ENCODE data around the gene SERGEF.

The SERGEF gene

DNA sequence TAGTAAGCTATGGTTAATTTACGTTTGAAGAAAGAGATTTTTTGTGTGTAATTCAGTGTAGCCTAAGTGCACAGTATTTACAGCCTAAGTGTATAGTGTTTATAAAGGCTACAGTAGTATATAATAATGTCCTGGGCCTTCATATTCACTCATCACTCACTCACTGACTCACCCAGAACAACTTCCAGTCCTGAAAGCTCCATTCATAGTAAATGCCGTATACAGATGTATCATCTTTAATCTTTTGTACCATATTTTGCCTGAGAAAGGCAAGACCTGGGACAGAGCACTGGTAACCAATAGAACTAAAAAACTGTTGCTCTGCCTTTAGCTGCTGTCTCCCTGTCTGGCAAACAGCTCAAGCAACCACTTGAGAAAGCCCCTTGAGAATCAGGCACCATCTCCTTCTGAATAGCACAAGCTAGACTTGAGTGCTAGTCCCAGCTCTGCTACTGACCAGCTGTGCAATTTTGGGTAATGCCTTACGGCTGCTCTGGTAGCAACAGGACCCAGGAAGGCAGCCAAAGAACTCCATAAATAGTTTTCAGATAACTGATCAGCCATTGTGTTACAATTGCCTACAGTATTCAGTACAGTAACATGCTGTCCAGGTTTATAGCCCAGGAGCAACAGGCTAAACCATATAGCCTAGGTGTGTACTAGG is 146.9 kb downstream of the SERGEF start:
- no peak for DNase-seq (ENCODE audit: low read depth in 4 of 4, low spot score in 1 of 4)

DNA sequence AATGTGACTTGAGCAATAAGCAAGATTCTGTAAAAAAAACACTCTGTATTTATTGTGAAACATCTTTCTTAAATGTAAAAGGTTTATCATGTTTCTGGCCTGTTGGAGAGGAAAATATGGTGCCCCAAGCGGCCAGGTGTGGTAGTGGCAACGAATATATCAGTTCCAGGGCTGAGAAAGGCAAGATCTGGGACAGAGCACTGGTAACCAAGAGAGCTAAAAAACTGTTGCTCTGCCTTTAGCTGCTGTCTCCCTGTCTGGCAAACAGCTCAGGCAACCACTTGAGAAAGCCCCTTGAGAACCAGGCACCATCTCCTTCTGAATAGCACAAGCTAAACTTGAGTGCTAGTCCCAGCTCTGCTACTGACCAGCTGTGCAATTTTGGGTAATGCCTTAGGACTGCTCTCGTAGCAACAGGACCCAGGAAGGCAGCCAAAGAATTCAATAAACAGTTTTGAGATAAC is 148.3 kb downstream of the SERGEF start:
- no peak for DNase-seq (ENCODE audit: low read depth in 4 of 4, low spot score in 1 of 4)

DNA sequence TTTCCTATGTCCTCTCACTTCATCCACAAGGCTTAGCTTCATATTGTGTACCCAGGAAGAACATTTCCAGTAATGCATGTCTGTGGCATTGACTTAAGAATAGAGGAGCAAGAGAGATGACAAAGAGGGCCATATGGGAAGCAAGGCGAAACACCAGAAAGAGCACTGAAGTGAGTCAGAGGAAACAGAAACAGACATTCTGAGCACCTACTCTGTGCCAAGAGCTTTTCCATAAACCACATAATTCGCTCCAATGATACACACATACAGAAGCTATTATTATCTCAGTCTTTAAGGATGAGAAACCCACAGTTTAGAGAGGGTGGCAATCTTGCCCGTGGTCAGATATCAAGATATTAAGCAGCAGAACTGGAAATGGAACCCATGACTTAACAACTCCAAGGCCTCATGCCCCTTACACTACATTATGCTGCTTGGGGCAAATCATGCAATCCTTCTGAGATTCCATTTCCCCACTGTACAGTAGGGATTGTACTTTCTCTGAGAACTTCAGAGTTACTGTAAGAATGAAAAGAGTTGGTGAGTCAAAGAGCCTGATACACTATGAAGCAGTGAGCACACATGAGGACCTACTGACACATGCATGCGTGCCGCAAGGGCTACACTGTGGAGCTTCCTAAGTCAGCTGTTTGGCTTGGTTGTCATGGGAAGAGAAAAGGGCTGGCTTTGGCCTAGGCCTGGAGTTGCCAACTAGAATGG is 151.7 kb downstream of the SERGEF start:
- DNase-seq (ENCODE audit: low read depth in 4 of 4, low spot score in 1 of 4), result no peak

DNA sequence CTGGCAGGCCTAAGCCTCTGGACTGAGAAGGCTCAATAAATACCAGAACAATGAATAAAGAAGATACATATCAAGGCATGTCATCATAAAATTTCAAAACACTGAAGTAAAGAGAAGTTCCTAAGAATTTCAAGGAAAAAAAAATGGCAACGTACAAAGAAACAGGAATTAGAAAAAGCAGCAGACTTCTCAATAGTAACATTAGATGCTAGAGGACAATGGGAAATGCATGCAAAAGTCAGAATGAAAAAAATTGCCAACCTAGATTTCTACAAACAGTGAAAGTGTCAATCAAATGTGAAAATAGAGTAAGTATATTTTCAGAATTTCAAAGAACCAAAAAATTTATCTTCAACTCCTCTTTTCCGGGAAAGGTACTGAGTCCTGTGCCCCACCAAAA is 153.3 kb downstream of the SERGEF start:
- no peak for DNase-seq (ENCODE audit: low read depth in 4 of 4, low spot score in 1 of 4)

DNA sequence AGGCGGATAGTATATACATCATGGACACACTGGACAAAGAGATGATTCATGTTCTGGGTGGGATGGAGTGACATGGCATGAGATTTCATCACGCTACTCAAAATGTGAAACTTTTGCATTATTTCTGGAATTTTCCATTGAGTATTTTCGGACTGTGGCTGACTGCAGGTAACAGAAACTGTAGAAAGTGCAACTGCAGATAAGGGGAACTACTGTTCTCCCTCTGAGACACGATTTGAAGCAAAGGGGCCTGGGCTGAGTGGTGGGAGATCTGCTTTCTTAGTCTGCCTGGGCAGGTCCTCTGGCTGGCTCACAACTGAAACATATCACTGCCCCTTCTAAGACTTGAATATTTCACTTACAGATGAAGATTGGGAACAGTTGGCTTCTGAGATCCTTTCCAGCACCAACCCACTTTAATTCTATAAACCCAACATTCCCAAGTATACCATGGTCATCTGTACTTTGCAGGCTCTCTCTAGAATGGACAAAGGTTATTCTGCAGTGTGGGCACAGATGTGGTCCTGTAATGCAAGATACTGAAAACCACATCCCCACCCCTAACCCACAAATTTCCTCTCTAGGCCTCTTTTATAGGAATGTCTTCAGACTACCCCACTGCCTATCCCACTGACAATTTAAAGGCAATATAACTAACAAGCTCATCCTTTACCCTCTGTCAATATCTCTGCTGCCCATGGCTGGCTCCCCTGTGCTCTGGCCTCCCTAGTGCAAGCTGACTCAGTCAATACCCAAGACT is 157.1 kb downstream of the SERGEF start:
- no peak for DNase-seq (ENCODE audit: low read depth in 4 of 4, low spot score in 1 of 4)

DNA sequence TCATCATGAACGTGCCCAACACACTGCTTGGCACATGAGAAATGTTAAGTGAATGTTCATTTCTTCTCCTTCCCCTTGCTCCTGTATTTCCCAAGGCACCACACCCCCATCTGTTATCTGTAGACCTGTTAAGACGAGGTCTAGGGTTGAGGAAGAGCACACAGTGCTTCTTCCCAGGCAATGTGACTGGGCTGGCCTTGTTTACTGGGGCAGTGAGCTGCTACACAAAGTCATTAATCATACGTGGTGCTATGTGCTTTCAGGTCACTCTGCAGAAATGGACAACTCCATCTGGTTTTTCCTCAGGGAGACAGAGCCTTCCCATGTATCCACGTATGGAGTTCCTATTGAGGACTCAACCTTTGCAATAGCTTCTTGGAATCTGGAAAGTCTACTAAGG is 159.6 kb downstream of the SERGEF start:
- DNase-seq (ENCODE audit: low read depth in 4 of 4, low spot score in 1 of 4), result no peak

DNA sequence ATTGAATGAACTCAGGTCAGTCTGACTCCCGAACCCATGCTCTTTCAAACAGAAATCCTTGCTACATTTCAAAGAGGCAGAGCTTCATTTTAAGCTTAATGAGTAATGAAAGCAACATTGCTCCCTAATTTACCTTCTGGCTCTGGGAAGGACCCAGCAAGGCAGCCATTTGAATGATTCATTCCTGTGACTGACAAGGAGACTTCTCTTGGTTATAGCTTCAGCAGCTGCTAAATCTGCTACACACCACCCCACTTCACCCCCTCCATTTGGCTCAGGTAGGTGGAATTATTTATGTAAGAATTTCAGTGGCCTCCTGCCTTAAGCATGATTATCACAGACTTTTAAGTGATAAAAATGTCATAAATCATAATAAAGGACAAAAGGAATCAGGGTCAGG is 160.6 kb downstream of the SERGEF start:
- DNase-seq (ENCODE audit: low read depth in 4 of 4, low spot score in 1 of 4), result no peak

DNA sequence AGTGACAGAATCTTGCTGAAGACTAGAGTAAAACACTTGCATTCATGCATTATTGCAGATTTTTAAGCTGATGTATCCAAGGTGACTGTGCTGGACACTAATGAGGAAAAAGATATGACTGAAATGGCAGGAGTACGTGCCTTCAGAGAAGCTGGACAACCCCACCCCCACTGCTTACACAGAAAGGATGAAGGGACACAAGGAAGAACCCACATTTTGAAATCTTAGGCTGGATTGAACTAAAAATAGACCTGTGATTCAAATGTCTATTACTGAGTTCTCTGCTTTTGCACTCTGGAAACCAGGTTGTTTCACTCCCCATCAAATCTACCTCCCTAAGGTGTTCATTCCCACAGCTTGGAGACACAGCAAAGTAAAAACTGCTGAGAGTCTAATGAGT is 161.2 kb downstream of the SERGEF start:
- no peak for DNase-seq (ENCODE audit: low read depth in 4 of 4, low spot score in 1 of 4)

DNA sequence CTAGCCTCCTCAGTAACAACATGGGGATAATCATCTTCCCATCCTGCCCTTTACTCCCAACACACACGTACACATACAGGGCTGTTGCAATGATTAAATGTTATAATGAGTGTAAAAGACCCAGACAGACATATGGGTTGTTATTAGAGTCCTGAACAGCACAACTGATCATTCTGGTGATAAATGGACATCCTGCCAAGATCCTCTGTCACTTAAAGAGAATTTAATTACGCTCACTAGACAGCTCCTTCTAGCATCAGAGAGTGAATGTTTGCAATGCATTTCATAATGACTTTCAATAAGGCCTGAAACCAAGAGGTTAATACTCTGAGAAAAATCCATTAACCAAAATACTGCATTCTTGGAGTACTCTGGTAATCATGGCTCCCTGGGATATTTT is 162.5 kb downstream of the SERGEF start:
- no peak for DNase-seq (ENCODE audit: low read depth in 4 of 4, low spot score in 1 of 4)

DNA sequence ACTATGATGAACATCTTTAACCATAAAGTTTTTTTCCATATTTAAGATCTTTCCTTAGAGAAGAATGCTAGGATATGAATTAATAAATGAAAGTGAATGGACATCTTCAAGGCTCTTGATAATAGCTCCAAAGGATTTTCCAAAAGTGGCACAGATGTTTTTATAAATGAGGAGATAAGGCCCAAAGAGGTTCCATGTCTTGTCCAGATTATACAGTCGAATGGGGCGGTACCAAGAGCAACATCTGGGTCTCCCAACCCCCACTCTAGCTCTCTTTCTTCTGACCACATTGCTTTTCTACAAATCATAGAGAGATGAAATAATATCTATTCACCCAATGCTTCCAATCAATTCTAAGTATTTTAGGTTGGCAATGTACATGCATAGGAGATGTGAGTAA is 164.1 kb downstream of the SERGEF start:
- DNase-seq (ENCODE audit: low read depth in 4 of 4, low spot score in 1 of 4), result no peak

DNA sequence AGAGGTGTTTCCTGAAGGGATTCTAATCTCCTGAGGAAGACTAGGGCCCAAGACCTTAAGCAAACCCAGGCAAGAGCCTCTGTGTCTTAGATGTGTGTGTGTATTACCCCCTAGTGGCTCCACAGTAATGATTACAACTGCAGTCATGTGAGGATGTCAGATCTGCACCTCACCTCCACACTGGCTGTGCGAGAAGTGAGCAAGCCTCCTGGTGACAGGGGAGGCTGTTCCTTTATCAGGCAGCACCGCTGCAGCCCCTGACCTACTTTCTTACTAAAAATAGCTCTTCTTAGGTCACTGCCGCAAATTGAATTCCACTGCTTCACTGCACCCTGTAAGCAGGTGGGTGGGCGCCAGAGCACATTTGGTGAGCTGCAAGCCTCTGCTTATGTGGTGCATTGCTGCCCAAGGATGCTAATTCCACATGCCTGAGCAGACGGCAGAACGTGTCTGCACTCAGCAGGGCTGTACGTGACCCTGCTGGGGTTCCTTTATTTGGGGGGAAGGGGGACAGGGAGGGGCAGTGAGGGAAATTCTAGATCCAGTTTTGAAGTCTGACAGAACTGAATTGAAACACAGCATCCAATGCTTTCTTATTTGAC is 165.9 kb downstream of the SERGEF start:
- DNase-seq (ENCODE audit: low read depth in 4 of 4, low spot score in 1 of 4), result no peak

DNA sequence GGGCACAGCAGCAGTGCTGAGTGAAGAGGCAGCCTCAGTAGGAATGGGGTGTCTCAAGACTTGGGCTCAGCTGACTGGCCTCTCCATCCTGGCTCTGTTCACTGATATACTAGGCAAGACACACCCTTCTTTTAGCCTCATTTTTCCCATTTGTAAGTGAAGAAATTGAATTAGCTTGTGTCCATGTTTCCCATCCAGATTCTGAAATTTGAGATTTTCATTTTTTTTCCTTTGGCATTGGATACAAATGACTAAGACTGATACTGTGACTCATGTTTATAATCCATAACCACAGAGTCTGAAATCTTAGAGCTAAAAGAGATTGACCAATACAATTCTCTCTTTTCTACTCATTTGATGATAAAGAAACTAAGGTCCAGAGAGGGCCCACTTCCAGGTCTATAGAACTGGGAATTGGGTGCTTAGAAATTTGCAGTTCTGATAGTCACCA is 167.4 kb downstream of the SERGEF start:
- no peak for DNase-seq (ENCODE audit: low read depth in 4 of 4, low spot score in 1 of 4)

DNA sequence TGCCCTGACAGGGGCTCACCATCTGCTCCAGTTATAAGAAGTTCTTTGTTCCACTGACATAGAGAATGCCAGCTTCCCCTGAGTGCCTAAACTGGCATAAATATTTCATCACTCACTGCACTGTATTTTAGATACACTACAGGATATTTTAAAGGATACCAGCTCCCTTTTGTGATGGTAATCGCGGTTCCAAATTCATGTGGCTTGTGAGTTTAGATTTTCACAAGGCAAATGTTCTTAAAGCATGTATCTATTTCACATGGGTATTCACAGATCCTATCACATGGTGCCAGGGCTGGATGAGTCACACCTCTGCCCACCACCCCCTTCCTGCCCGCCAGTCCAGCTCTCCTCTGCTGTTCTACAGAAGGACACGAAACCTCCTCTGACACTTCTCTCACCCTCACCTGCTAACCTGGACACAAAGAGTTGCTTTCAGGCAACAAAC is 172.7 kb downstream of the SERGEF start:
- no peak for DNase-seq (ENCODE audit: low read depth in 4 of 4, low spot score in 1 of 4)

DNA sequence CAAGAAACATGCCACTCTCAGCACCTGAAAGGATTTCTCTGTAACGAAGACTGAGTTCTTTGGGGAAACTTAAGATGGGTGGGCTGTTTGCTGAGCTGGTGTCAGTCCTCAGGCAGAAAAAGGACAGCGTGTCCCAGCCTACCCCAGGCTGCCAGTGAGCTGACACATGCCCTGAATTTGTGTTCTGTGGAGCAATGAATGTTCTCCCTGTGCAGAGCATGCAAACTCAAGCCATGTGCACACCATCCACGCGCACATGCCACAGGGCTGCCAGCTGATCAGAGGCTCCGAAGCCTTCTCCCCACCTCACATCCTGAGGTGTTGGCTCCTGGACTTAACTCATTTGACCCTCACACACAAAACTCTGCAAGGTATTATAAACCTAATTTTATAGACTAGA is 173.4 kb downstream of the SERGEF start:
- DNase-seq (ENCODE audit: low read depth in 4 of 4, low spot score in 1 of 4), result no peak

DNA sequence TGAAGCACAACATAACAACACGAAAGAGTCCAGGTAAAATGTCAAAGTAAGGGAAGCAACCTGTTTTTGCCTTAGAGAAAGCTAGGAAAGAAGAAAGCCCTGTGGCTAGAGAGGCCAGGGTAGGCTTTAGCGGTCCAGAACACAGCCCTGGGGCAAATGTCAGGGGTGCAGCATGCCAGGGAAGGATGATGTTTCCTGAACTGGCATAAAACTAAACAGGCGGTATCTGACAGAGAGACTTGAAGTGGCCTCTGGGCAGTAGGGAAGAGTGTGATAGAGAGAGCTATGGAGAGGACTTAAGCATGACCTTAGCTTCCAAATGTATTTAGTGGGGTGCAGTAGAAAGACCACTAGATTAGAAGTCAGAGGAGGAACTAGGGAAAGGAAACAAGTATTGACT is 174.7 kb downstream of the SERGEF start:
- no peak for DNase-seq (ENCODE audit: low read depth in 4 of 4, low spot score in 1 of 4)

DNA sequence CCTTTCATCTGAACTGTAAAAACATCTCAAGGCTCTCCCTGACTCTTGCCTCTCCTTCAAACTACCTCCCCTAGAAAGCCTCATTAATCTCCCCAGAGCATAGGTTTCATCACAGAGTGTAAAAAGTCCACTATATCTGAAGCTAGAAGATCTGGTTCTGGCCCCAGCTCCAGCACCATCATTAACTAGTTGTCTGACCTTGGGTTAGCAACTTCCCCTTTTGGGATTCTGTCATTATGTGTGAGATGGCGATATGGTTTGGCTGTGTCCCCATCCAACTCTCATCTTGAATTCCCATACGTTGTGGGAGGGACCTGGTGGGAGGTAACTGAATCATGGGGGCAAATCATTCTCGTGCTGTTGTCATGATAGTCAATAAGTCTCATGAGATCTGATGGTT is 181.0 kb downstream of the SERGEF start:
- no peak for DNase-seq (ENCODE audit: low read depth in 4 of 4, low spot score in 1 of 4)

DNA sequence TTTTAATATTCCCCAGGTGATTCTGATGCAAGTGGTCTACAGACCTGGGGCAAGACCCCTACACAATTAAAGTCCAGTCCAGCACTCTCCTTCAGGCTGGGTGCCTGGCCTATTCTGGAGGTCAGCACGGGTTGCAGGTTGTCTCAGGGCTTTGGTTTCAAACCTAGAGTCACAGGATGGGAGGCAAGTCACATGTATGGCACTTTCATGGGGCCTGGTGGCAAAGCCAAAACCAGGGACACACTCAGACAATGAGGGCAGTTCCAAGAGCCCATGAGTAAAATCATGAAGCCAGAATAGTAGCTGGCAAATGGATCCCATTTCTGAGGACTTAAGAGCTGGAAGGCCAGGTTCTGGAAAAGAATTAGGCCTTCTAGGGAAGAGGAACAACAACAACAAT is 181.6 kb downstream of the SERGEF start:
- DNase-seq (ENCODE audit: low read depth in 4 of 4, low spot score in 1 of 4), result no peak

DNA sequence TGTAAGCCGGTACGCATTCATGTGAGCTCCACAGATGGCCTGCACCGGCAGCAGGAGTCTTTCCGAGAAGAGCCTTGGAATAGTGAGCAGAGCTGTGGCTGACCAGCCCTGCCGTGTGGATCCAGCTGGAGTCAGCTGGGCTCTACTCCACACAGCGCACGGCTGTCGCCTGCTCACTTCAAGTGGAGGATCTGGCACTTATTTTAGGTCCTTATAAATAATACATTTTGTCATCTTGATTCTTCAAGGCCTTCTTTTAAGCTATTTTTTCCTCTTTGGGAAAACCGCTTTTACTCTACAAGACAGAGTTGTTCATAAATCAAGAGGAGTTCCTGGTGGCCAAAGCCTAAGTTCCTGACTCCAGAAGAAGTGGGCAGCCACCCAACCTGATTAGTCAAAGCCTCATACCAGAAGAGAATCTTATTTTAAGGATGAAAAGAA is 184.5 kb downstream of the SERGEF start:
- DNase-seq (ENCODE audit: low read depth in 4 of 4, low spot score in 1 of 4), result no peak

DNA sequence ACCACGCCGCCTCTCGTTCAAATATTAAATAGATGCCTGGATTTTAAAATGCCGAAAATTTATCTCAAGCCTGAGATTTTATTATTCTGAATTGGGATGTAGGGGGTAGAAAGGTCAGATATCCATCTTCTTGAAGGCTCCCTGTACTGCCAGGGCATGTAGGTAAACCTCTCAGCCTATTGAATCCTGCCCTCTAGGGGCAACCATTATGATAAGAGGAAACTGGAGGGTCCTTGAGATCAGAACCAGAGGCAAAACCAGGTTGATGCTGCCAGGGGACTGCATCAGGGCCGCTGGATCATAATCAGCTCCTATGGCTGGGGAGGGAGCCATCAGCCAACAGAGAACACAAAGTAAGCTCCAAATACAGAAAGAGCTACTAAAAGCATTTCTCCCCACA is 185.8 kb downstream of the SERGEF start:
- no peak for DNase-seq (ENCODE audit: low read depth in 4 of 4, low spot score in 1 of 4)

DNA sequence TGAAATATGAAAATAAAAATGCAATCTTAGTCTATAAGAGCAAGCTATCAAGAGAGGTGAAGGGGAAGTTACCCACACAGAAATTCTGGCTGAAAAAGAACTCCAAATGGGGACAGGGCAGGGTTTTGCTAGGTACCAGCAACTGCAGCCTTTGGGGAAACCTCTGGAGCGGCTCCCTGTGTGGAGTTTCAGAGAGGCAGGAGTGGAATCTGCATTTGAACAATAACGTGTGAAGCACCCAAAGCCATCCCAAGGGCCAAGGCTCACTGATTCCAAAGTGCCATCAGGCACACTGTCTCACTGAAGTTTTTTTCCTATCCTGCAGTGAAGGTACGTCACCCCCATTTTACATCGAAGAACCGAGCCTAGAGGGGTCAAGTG is 190.5 kb downstream of the SERGEF start:
- DNase-seq (ENCODE audit: low read depth in 4 of 4, low spot score in 1 of 4), result no peak

DNA sequence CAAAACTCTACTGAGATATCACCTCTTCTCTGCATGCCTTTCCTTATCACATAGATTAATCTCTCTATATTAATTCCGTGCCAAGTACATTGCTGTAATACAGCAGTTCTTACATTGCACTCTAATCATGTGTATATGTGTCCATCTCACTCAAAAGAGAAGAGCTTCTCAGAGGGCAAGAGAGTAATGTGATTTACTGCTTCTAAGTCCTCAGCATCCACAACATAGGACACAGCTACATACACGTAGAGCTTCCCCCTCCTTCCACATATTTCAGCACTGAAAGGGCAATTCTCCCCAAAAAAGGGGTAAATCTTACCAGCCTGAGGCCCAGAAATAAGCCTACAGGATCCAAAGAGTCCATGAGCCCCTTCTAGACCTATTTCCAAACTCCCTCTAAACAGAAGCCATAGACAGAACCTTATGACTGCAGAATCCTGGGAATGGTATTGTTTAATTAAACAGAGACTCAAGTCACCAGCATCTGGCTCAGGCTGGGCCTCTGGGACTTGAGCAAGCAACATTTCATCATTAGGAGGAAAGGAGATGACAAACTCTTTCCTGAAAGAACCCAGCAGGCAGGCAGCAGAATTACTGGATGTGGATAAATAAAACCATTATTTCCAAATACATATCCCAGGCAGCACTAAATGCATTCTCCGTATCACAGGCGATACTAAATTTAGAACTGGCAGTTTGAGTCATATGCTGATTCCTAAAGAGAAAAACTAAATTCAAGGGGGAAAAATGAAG is 191.0 kb downstream of the SERGEF start:
- no peak for DNase-seq (ENCODE audit: low read depth in 4 of 4, low spot score in 1 of 4)
